Natural killer cell (primary cell): Measurements from ENCODE around the gene NUDT14. TPM values are rescaled to one million over a fixed set of nuclear protein-coding genes. Genes with fewer than 3 reads are reported as not detected.

ENCODE experiments used
- ATAC-seq, 3 donors: fragments of 150-1000 bp in 2 of 3; fragments of 200-7000 bp in 1 of 3; cut with Tn5 transposase; 1 replicate in 1 of 3; 2 replicates in 2 of 3; pipeline ENCODE4 v1.10.0; 2021; ENCODE audit warnings: mild to moderate bottlenecking in 2 of 3, moderate library complexity in 2 of 3
- DNase-seq, 2 donors: peaks; one replicate each; pipeline versions ENCODE4 v3.0.0 to v3.0.0-alpha.2; 2013 to 2021; ENCODE audit warnings: mixed read lengths in 1 of 2
- H3K27ac ChIP-seq: one replicate; pipeline ENCODE4 v1.5.1; 2013; ENCODE audit warnings: mild to moderate bottlenecking, low read length
- H3K27me3 ChIP-seq: one replicate; pipeline ENCODE4 v1.6.1; 2013; ENCODE audit warnings: low read length; ENCODE audit not compliant: control insufficient read depth, insufficient read depth
- H3K36me3 ChIP-seq: one replicate; pipeline ENCODE4 v1.6.1; 2013; ENCODE audit warnings: low read length; ENCODE audit not compliant: control insufficient read depth, insufficient read depth
- H3K4me1 ChIP-seq: one replicate; pipeline ENCODE4 v1.6.1; 2013; ENCODE audit warnings: low read length; ENCODE audit not compliant: control insufficient read depth, insufficient read depth
- H3K4me3 ChIP-seq: one replicate; pipeline ENCODE4 v1.5.1; 2013; ENCODE audit warnings: low read length
- H3K9me3 ChIP-seq: one replicate; pipeline ENCODE4 v1.6.1; 2013; ENCODE audit warnings: low read length; ENCODE audit not compliant: control insufficient read depth, insufficient read depth
- H3K27ac Mint-ChIP-seq, 2 donors: one replicate each; pipeline ENCODE4 v1.8.0; 2022; ENCODE audit warnings: mild to moderate bottlenecking in 2 of 2, mixed read lengths in 2 of 2, moderate library complexity in 1 of 2
- H3K27me3 Mint-ChIP-seq, 2 donors: one replicate each; pipeline ENCODE4 v1.8.0; 2022; ENCODE audit warnings: low read depth in 2 of 2, mixed read lengths in 2 of 2
- H3K36me3 Mint-ChIP-seq: one replicate; pipeline ENCODE4 v1.8.0; 2022; ENCODE audit warnings: mixed read lengths
- H3K4me1 Mint-ChIP-seq, 2 donors: one replicate each; pipeline ENCODE4 v1.8.0; 2022; ENCODE audit warnings: mixed read lengths in 2 of 2
- H3K4me3 Mint-ChIP-seq: one replicate; pipeline ENCODE4 v1.8.0; 2022; ENCODE audit warnings: mild to moderate bottlenecking, moderate library complexity, mixed read lengths
- H3K9me3 Mint-ChIP-seq, 2 donors: one replicate each; pipeline ENCODE4 v1.8.0; 2022; ENCODE audit warnings: mixed read lengths in 2 of 2
- CTCF ChIP-seq: fragments of 200-600 bp; IDR thresholded peaks from one replicate; pipeline ENCODE4 v1.8.0; 2022; ENCODE audit warnings: antibody characterized with exemption
- WGBS: methylation state at CpG from one replicate; pipeline ENCODE4 v1.1.7; 2013; ENCODE audit warnings: missing lambda C conversion rate; ENCODE audit not compliant: insufficient coverage; 5-methylcytosine and 5-hydroxymethylcytosine counted together
- intact Hi-C: fragments of 100-400 bp; cut with micrococcal nuclease; formaldehyde crosslinking; loops from one replicate; pipeline ENCODE4 v1.14.2; 2022
- total RNA-seq, 4 donors: library from RNA; stranded (reverse); fragments of 120-200 nt in 1 of 4; gene quantifications; one replicate each; pipeline versions ENCODE4 v1.2.3 to v1.2.4, GENCODE V29; 2013 to 2022

NUDT14 gene
- total RNA-seq = 10 to 100 TPM; 16.0 to 32.9 (median 22.8) TPM
- total RNA-seq (2013) = 11.5 TPM

- Mint-ChIP-seq H3K27me3 (no peaks in the 10 kb centered on the region), H3K9me3 (no peaks in the 10 kb centered on the region), H3K36me3 (no peaks in the 10 kb centered on the region), H3K4me3 (peak within 1 kb of the TSS; percentile 78), H3K4me1 (peaks cover 5 to 10% of the 10 kb centered on the region in 2 donors), H3K27ac (peak within 1 kb of the TSS in 1 of 2 donors; percentile 36)
- H3K27me3 ChIP-seq = no peaks in the 10 kb centered on the region
- ATAC-seq = peak; percentile 86 to 94 (median 90)
- intact Hi-C loops = no loop called here
- no peaks in the 10 kb centered on the region for H3K9me3 ChIP-seq
- no peak within 1 kb of the TSS for H3K27ac ChIP-seq
- no peaks in the 10 kb centered on the region for H3K36me3 ChIP-seq
- H3K4me1 ChIP-seq = peaks cover 38% of the 10 kb centered on the region
- H3K4me3 ChIP-seq = peak within 1 kb of the TSS; percentile 44
- TF ChIP-seq CTCF = no peak
- peak; percentile 74 to 86 for DNase-seq
- under 1% methylated on average over 106 of the region's 106 CpGs for WGBS
Observed at GRCh38 chr14:105180592-105181548, at the start of gene NUDT14. TSS of gene NUDT14 (minus strand) at chr14:105181312. CDS start at chr14:105181209, 103 bp downstream.

- Mint-ChIP-seq H3K9me3 (no peaks in the 10 kb centered on the region), H3K27ac (no peak overlapping the region), H3K27me3 (no peaks in the 10 kb centered on the region), H3K4me1 (no peaks in the 10 kb centered on the region), H3K4me3 (no peak overlapping the region), H3K36me3 (no peaks in the 10 kb centered on the region)
- intact Hi-C loops = no loop called here
- TF ChIP-seq CTCF = no peak
- Histone ChIP-seq H3K27ac (no peak overlapping the region), H3K36me3 (peaks cover 7% of the 10 kb centered on the region), H3K4me3 (no peak overlapping the region), H3K9me3 (no peaks in the 10 kb centered on the region), H3K27me3 (no peaks in the 10 kb centered on the region), H3K4me1 (no peaks in the 10 kb centered on the region)
- DNase-seq (no peak), ATAC-seq (no peak)
- WGBS = 95% methylated on average over 15 of the region's 18 CpGs
Observed at GRCh38 chr14:105229099-105229655, 48.1 kb upstream of the NUDT14 start.

GRCh38 chr14:105228562-105228961, 47.5 kb upstream of the NUDT14 start:
- H3K27ac ChIP-seq = no peak overlapping the region
- H3K36me3 ChIP-seq = peaks cover 7% of the 10 kb centered on the region
- DNase-seq (no peak), ATAC-seq (no peak)
- H3K9me3 Mint-ChIP-seq = no peaks in the 10 kb centered on the region
- H3K27me3 ChIP-seq = no peaks in the 10 kb centered on the region
- no peaks in the 10 kb centered on the region for H3K4me1 Mint-ChIP-seq
- H3K9me3 ChIP-seq = no peaks in the 10 kb centered on the region
- intact Hi-C loops = no loop called here
- H3K4me3 Mint-ChIP-seq = no peak overlapping the region
- 93% methylated on average over 17 of the region's 17 CpGs for WGBS
- TF ChIP-seq CTCF = no peak
- H3K27ac Mint-ChIP-seq = no peak overlapping the region
- no peak overlapping the region for H3K4me3 ChIP-seq
- H3K27me3 Mint-ChIP-seq = no peaks in the 10 kb centered on the region
- H3K36me3 Mint-ChIP-seq = no peaks in the 10 kb centered on the region
- no peaks in the 10 kb centered on the region for H3K4me1 ChIP-seq
